Glutamatergic neuron (in vitro differentiated cells): Measurements from ENCODE around the gene CBX2. TPM values are rescaled to one million over a fixed set of nuclear protein-coding genes. Genes with fewer than 3 reads are reported as not detected.

Experiments used
- DNase-seq: peaks from one replicate; pipeline ENCODE4 v3.0.0; 2022
- H3K27ac Mint-ChIP-seq: one replicate; pipeline ENCODE4 v1.8.0; 2020; ENCODE audit warnings: mild to moderate bottlenecking, mixed read lengths, inconsistent platforms; ENCODE audit not compliant: unreplicated experiment
- H3K27me3 Mint-ChIP-seq: one replicate; pipeline ENCODE4 v1.8.0; 2020; ENCODE audit warnings: mild to moderate bottlenecking, moderate library complexity, mixed read lengths, inconsistent platforms; ENCODE audit not compliant: unreplicated experiment
- H3K36me3 Mint-ChIP-seq: one replicate; pipeline ENCODE4 v1.8.0; 2020; ENCODE audit warnings: mild to moderate bottlenecking, mixed read lengths, inconsistent platforms; ENCODE audit not compliant: unreplicated experiment
- H3K4me1 Mint-ChIP-seq: one replicate; pipeline ENCODE4 v1.8.0; 2020; ENCODE audit warnings: mild to moderate bottlenecking, low read depth, mixed read lengths, inconsistent platforms; ENCODE audit not compliant: unreplicated experiment
- H3K4me3 Mint-ChIP-seq: one replicate; pipeline ENCODE4 v1.8.0; 2020; ENCODE audit warnings: mild to moderate bottlenecking, mixed read lengths, inconsistent platforms; ENCODE audit not compliant: unreplicated experiment
- H3K9me3 Mint-ChIP-seq: one replicate; pipeline ENCODE4 v1.8.0; 2020; ENCODE audit warnings: mild to moderate bottlenecking, moderate library complexity, mixed read lengths, inconsistent platforms; ENCODE audit not compliant: unreplicated experiment
- CTCF ChIP-seq: fragments of 200-600 bp; sonication (generic); IDR thresholded peaks from one replicate; pipeline ENCODE4 v1.5.0; 2021; ENCODE audit not compliant: partially characterized antibody, unreplicated experiment
- total RNA-seq: library from RNA; stranded (reverse); fragmentation: NEBNext Ultra II Directional; extraction: Animal tissue kit (Norgen Biotek cat#: 25700); gene quantifications from one replicate; pipeline ENCODE4 v1.2.1, GENCODE V29; 2021; ENCODE audit not compliant: unreplicated experiment

Gene CBX2
- total RNA-seq, 1 donor from 2014 or later: 78.8 TPM

GRCh38 chr17:79806863-79807720 lies 29.1 kb downstream of the CBX2 start:
- H3K4me3 Mint-ChIP-seq: peak overlapping the region; percentile 5
- H3K4me1 Mint-ChIP-seq: peaks cover 15% of the 10 kb centered on the region
- peaks cover 40% of the 10 kb centered on the region for H3K27me3 Mint-ChIP-seq
- H3K27ac Mint-ChIP-seq: no peak overlapping the region
- peaks cover 3% of the 10 kb centered on the region for H3K36me3 Mint-ChIP-seq
- no peak for TF ChIP-seq CTCF
- peaks cover 14% of the 10 kb centered on the region for H3K9me3 Mint-ChIP-seq
- no peak for DNase-seq

GRCh38 chr17:79808763-79809529 lies 31.0 kb downstream of the CBX2 start:
- Mint-ChIP-seq H3K4me1 (peaks cover 16% of the 10 kb centered on the region), H3K27me3 (peaks cover 42% of the 10 kb centered on the region), H3K36me3 (peaks cover 3% of the 10 kb centered on the region), H3K9me3 (peaks cover 17% of the 10 kb centered on the region), H3K4me3 (peak overlapping the region; percentile 79), H3K27ac (peak overlapping the region; percentile 55)
- DNase-seq: no peak
- TF ChIP-seq CTCF: no peak

- Mint-ChIP-seq H3K27ac (no peak overlapping the region), H3K27me3 (peaks cover 44% of the 10 kb centered on the region), H3K9me3 (peaks cover 15% of the 10 kb centered on the region), H3K4me1 (peaks cover 17% of the 10 kb centered on the region), H3K36me3 (peaks cover under 1% of the 10 kb centered on the region), H3K4me3 (peak overlapping the region; percentile 82)
- TF ChIP-seq CTCF: no peak
- no peak for DNase-seq
These were observed 31.7 kb downstream of the CBX2 start for GRCh38 chr17:79809530-79810129.

GRCh38 chr17:79810130-79811010 lies 32.4 kb downstream of the CBX2 start:
- TF ChIP-seq CTCF: no peak
- Mint-ChIP-seq H3K27ac (peak overlapping the region; percentile 75), H3K9me3 (peaks cover 13% of the 10 kb centered on the region), H3K4me1 (peaks cover 17% of the 10 kb centered on the region), H3K4me3 (peak overlapping the region; percentile 89), H3K27me3 (peaks cover 37% of the 10 kb centered on the region), H3K36me3 (no peaks in the 10 kb centered on the region)
- DNase-seq: peak; percentile 84
